ENCODE results near the gene DTNA.

The DTNA gene

DNA sequence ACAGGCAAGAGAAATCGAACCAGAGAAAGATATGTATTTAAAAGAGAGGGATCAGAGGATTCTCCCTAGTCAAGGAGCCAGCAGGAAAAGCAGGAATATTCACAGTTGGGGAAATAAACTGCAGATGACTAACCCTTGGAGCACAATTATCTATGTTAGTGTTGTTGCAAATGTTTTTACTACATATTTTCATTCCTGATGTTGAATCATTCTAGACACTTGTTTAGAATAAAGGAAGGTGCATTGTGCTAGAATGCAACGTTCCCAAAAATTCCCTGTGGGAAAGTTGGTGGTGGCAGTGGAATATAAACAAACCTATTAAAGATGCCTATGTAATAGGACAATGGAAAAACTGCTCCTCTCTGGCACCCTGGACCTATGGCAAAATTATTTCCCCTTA, 63.3 kb downstream of the DTNA start:
- ChIA-PET POLR2A (no interaction called here), CTCF (no interaction called here)
- TF ChIP-seq NFRKB (IDR thresholded peaks at IDR 0.05), result no peak
- no peak for TF ChIP-seq HDGF (IDR thresholded peaks at IDR 0.05; ENCODE audit: borderline replicate concordance)
- TF ChIP-seq SP1 (IDR thresholded peaks at IDR 0.05), result no peak
- no peak for TF ChIP-seq ARNT (IDR thresholded peaks at IDR 0.05)
- no peak for TF ChIP-seq CTBP1 (IDR thresholded peaks at IDR 0.05; ENCODE audit: borderline replicate concordance)
- TF ChIP-seq, protein P1, sequence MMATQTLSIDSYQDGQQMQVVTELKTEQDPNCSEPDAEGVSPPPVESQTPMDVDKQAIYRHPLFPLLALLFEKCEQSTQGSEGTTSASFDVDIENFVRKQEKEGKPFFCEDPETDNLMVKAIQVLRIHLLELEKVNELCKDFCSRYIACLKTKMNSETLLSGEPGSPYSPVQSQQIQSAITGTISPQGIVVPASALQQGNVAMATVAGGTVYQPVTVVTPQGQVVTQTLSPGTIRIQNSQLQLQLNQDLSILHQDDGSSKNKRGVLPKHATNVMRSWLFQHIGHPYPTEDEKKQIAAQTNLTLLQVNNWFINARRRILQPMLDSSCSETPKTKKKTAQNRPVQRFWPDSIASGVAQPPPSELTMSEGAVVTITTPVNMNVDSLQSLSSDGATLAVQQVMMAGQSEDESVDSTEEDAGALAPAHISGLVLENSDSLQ (IDR thresholded peaks at IDR 0.05), result no peak
- no peak for TF ChIP-seq ZNF384 (IDR thresholded peaks at IDR 0.05)
- no peak for TF ChIP-seq TARDBP (IDR thresholded peaks at IDR 0.05)
- no peak for TF ChIP-seq LEF1 (IDR thresholded peaks at IDR 0.05; ENCODE audit: borderline replicate concordance)
- no peak for TF ChIP-seq FOXA1 (IDR thresholded peaks at IDR 0.05)
- TF ChIP-seq BHLHE40 (IDR thresholded peaks at IDR 0.05; ENCODE audit: borderline replicate concordance), result no peak
- no peak for TF ChIP-seq L3MBTL2 (conservative IDR thresholded peaks at IDR 0.05)
- no peak for TF ChIP-seq FOXK2 (IDR thresholded peaks at IDR 0.05)
- TF ChIP-seq ELF4 (IDR thresholded peaks at IDR 0.05), result no peak
- TF ChIP-seq FOXM1 (IDR thresholded peaks at IDR 0.05; ENCODE audit: borderline replicate concordance), result no peak
- no peak for TF ChIP-seq SUZ12 (IDR thresholded peaks at IDR 0.05)
- no peak for DNase-seq (ENCODE audit: extremely low spot score)

DNA sequence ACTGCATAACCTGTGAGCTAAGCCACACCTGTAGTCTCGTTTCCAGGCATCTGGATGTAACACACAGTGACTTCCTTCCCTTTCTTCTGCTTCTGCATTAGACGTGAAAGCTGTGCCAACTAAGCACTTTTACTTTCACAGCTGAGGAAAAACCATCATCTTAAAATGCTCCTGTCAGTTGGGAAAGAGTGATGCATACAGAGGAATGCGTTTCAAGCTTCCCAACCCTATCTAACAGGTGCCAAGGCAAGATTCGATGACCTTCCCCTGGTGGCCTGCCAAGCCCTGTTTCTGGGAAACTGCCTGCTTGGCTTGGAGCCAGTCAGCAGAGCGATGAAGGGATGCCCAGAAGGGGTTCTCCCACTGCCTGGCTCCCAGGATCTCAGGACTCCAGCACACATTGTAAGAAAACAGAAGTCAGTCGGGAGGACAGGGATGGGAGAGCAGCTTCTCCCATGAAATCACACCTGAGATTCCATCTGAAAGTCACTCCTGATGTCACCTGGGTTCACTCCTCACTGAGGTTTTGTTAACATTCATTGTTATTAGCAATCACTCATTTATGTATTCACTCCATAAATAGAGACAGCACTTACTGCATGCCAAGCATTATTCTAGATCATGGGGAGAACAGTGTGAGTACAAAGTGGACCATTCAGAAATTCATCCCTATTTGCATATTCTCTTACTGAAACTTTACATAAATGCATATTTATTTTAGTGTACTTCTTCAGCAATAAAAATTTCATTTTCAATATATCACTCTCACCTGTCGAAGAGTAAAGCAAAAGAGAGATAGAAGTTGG, 64.1 kb downstream of the DTNA start:
- ChIA-PET POLR2A (no interaction called here), CTCF (interaction anchor here (1.0 kb wide), 1 partner anchor 14 kb away, joined by 4 read pairs; no protein-coding TSS in a partner anchor)
- TF ChIP-seq ZNF384 (IDR thresholded peaks at IDR 0.05), result no peak
- TF ChIP-seq, protein P1 (IDR thresholded peaks at IDR 0.05), result no peak
- TF ChIP-seq CTBP1 (IDR thresholded peaks at IDR 0.05; ENCODE audit: borderline replicate concordance), result no peak
- no peak for TF ChIP-seq TARDBP (IDR thresholded peaks at IDR 0.05)
- TF ChIP-seq SP1 (IDR thresholded peaks at IDR 0.05), result no peak
- no peak for TF ChIP-seq ARNT (IDR thresholded peaks at IDR 0.05)
- TF ChIP-seq LEF1 (IDR thresholded peaks at IDR 0.05; ENCODE audit: borderline replicate concordance), result no peak
- no peak for TF ChIP-seq SUZ12 (IDR thresholded peaks at IDR 0.05)
- TF ChIP-seq FOXM1 (IDR thresholded peaks at IDR 0.05; ENCODE audit: borderline replicate concordance), result no peak
- no peak for TF ChIP-seq FOXA1 (IDR thresholded peaks at IDR 0.05)
- TF ChIP-seq NFRKB (IDR thresholded peaks at IDR 0.05), result no peak
- DNase-seq (ENCODE audit: extremely low spot score), result no peak

DNA sequence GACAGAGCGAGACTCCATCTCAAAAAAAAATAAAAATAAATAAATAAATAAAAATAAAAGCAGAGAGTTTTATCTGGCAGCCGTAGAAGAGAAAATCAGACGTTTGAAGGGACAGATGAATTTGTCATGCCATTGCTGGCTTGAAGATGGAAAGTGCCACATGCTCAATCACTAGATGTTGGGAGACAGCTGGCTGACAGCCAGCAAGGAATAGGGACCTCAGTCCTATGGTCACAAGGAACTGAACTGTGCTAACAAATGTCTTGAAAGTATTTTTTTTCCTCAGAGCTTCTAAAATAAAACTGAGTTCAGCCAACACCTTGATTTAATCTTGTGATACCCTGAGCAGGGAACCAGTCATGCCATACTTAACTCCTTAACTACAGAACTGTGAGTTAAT, 65.4 kb downstream of the DTNA start:
- POLR2A ChIA-PET, result no interaction called here
- DNase-seq (ENCODE audit: extremely low spot score), result no peak
- no peak for TF ChIP-seq FOXK2 (IDR thresholded peaks at IDR 0.05)
- no peak for TF ChIP-seq ARNT (IDR thresholded peaks at IDR 0.05)
- TF ChIP-seq CTBP1 (IDR thresholded peaks at IDR 0.05; ENCODE audit: borderline replicate concordance), result no peak
- no peak for TF ChIP-seq FOXA1 (IDR thresholded peaks at IDR 0.05)
- TF ChIP-seq L3MBTL2 (conservative IDR thresholded peaks at IDR 0.05), result no peak
- TF ChIP-seq, protein P1 (IDR thresholded peaks at IDR 0.05), result no peak
- TF ChIP-seq ELF4 (IDR thresholded peaks at IDR 0.05), result no peak
- TF ChIP-seq FOXM1 (IDR thresholded peaks at IDR 0.05; ENCODE audit: borderline replicate concordance), result no peak
- no peak for TF ChIP-seq HDGF (IDR thresholded peaks at IDR 0.05; ENCODE audit: borderline replicate concordance)
- no peak for TF ChIP-seq BHLHE40 (IDR thresholded peaks at IDR 0.05; ENCODE audit: borderline replicate concordance)
- TF ChIP-seq SUZ12 (IDR thresholded peaks at IDR 0.05), result no peak
- TF ChIP-seq LEF1 (IDR thresholded peaks at IDR 0.05; ENCODE audit: borderline replicate concordance), result no peak
- TF ChIP-seq SP1 (IDR thresholded peaks at IDR 0.05), result no peak
- CTCF ChIA-PET, result interaction anchor here (0.6 to 0.7 kb wide), 2 partner anchors 129 to 395 kb away, joined by 3 to 11 read pairs; no protein-coding TSS in a partner anchor

DNA sequence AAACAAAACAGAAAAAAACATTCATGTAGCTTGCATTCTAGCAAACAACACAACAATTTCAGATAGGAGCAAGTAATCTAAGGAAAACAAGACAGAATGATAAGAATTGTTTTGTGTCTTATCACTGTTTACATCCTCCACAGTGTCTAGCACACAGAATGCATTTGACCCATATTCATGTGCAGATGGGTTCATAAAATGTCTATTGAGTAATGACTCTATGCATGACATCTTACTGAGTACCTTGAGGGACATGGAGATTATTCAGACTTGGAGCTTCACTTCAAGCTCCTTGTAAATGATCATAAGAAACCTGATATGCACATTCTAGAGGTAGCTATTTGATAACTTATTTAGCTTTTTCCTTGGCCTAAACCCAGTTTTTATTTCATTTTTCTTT, 69.0 kb downstream of the DTNA start:
- CTCF ChIA-PET, result no interaction called here
- DNase-seq (ENCODE audit: extremely low spot score), result no peak
- TF ChIP-seq SP1 (IDR thresholded peaks at IDR 0.05), result no peak
- no peak for TF ChIP-seq ELF4 (IDR thresholded peaks at IDR 0.05)
- no peak for TF ChIP-seq TARDBP (IDR thresholded peaks at IDR 0.05)
- no peak for TF ChIP-seq CTBP1 (IDR thresholded peaks at IDR 0.05; ENCODE audit: borderline replicate concordance)
- TF ChIP-seq L3MBTL2 (conservative IDR thresholded peaks at IDR 0.05), result no peak
- TF ChIP-seq FOXM1 (IDR thresholded peaks at IDR 0.05; ENCODE audit: borderline replicate concordance), result no peak
- TF ChIP-seq LEF1 (IDR thresholded peaks at IDR 0.05; ENCODE audit: borderline replicate concordance), result no peak
- TF ChIP-seq HDGF (IDR thresholded peaks at IDR 0.05; ENCODE audit: borderline replicate concordance), result no peak
- TF ChIP-seq NFRKB (IDR thresholded peaks at IDR 0.05), result no peak
- TF ChIP-seq FOXK2 (IDR thresholded peaks at IDR 0.05), result no peak
- TF ChIP-seq, protein P1 (IDR thresholded peaks at IDR 0.05), result no peak
- TF ChIP-seq SUZ12 (IDR thresholded peaks at IDR 0.05), result no peak
- no peak for TF ChIP-seq ZNF384 (IDR thresholded peaks at IDR 0.05)
- TF ChIP-seq FOXA1 (IDR thresholded peaks at IDR 0.05), result no peak
- TF ChIP-seq BHLHE40 (IDR thresholded peaks at IDR 0.05; ENCODE audit: borderline replicate concordance), result no peak
- no peak for TF ChIP-seq ARNT (IDR thresholded peaks at IDR 0.05)
- POLR2A ChIA-PET, result no interaction called here

DNA sequence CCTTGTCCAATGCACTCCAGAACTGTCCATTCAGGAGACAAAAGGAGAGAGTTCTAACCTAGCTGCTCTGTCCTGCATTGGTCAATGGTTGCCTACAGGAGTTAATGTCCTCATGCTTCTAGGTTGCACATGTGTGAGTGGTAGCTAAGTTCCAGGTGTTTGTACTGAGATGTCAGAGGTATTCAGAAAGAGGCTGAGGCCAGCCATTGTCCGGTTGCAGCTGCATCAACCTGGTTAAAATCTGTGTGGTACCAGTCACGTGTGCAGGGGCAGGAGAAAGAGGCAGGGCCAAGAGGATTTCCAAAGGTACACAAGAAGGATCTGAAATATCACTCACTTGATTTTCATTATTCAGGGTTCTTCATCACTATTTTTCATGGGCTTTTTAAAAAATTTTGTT, 70.8 kb downstream of the DTNA start:
- TF ChIP-seq SUZ12 (IDR thresholded peaks at IDR 0.05) (no peak), BHLHE40 (IDR thresholded peaks at IDR 0.05; ENCODE audit: borderline replicate concordance) (no peak), TARDBP (IDR thresholded peaks at IDR 0.05) (no peak), FOXM1 (IDR thresholded peaks at IDR 0.05; ENCODE audit: borderline replicate concordance) (no peak), SP1 (IDR thresholded peaks at IDR 0.05) (no peak), HDGF (IDR thresholded peaks at IDR 0.05; ENCODE audit: borderline replicate concordance) (no peak), ELF4 (IDR thresholded peaks at IDR 0.05) (no peak), CTBP1 (IDR thresholded peaks at IDR 0.05; ENCODE audit: borderline replicate concordance) (no peak)
- TF ChIP-seq, protein P1 (IDR thresholded peaks at IDR 0.05), result no peak
- DNase-seq (ENCODE audit: extremely low spot score), result no peak
- ChIA-PET POLR2A (no interaction called here), CTCF (no interaction called here)

Measured in HEK293T (cell line).